ENCODE results near the gene SLC5A10.
"Not testable (repeated sequence)": the region's sequence is repeated elsewhere in the genome, so short reads cannot be mapped to it uniquely, and the experiment has no call there.

The SLC5A10 gene

GRCh38 chr17:19017401-19017800 lies 65.4 kb downstream of the SLC5A10 start:
- no peak for DNase-seq

GRCh38 chr17:19017804-19018599 lies 66.0 kb downstream of the SLC5A10 start:
- no peak for DNase-seq

GRCh38 chr17:19018600-19018950 lies 66.6 kb downstream of the SLC5A10 start:
- no peak for DNase-seq

GRCh38 chr17:19019041-19019941 lies 67.3 kb downstream of the SLC5A10 start:
- DNase-seq, result no peak

- DNase-seq, result no peak
Observed at GRCh38 chr17:19020016-19020415, 68.1 kb downstream of the SLC5A10 start.

GRCh38 chr17:19021011-19021621 lies 69.2 kb downstream of the SLC5A10 start:
- not testable (repeated sequence) for DNase-seq

- DNase-seq, result no peak
Observed at GRCh38 chr17:19021622-19022083, 69.7 kb downstream of the SLC5A10 start.

GRCh38 chr17:19022128-19022527 lies 70.2 kb downstream of the SLC5A10 start:
- no peak for DNase-seq

- DNase-seq, result no peak
Observed at GRCh38 chr17:19022747-19023146, 70.8 kb downstream of the SLC5A10 start.

GRCh38 chr17:19023209-19023999 lies 71.4 kb downstream of the SLC5A10 start:
- DNase-seq, result no peak

- no peak for DNase-seq
Observed at GRCh38 chr17:19024101-19025078, 72.4 kb downstream of the SLC5A10 start.

- not testable (repeated sequence) for DNase-seq
Observed at GRCh38 chr17:19028671-19029070, 76.7 kb downstream of the SLC5A10 start.

GRCh38 chr17:19029740-19030139 lies 77.8 kb downstream of the SLC5A10 start:
- DNase-seq, result not testable (repeated sequence)

GRCh38 chr17:19030771-19031449 lies 78.9 kb downstream of the SLC5A10 start:
- DNase-seq, result not testable (repeated sequence)

- not testable (repeated sequence) for DNase-seq
Observed at GRCh38 chr17:19031729-19032128, 79.8 kb downstream of the SLC5A10 start.

- DNase-seq, result not testable (repeated sequence)
Observed at GRCh38 chr17:19032377-19032988, 80.5 kb downstream of the SLC5A10 start.

- not testable (repeated sequence) for DNase-seq
Observed at GRCh38 chr17:19036186-19036585, 84.2 kb downstream of the SLC5A10 start.

- DNase-seq, result not testable (repeated sequence)
Observed at GRCh38 chr17:19037547-19037946, 85.6 kb downstream of the SLC5A10 start.

- DNase-seq, result not testable (repeated sequence)
Observed at GRCh38 chr17:19038007-19038406, 86.0 kb downstream of the SLC5A10 start.
